OCI-M2 (cell line): ENCODE results near the gene C6orf132.

ENCODE experiments used
- DNase-seq: peaks from one replicate; lab custom pipeline; 2025; ENCODE audit not compliant: unreplicated experiment; lab: John Stamatoyannopoulos, UW

The C6orf132 gene

GRCh38 chr6:42135722-42136121, 6.7 kb downstream of the C6orf132 start:
- DNase-seq: no peak

GRCh38 chr6:42135161-42135560, 7.3 kb downstream of the C6orf132 start:
- no peak for DNase-seq

- no peak for DNase-seq
These were observed 8.5 kb downstream of the C6orf132 start for GRCh38 chr6:42133926-42134325.

- DNase-seq: no peak
These were observed 10.9 kb downstream of the C6orf132 start for GRCh38 chr6:42131531-42131930.

GRCh38 chr6:42129360-42129676, 13.1 kb downstream of the C6orf132 start:
- DNase-seq: no peak

GRCh38 chr6:42128460-42129359, 13.7 kb downstream of the C6orf132 start:
- DNase-seq: no peak

GRCh38 chr6:42125663-42126062, 16.8 kb downstream of the C6orf132 start:
- DNase-seq: no peak

- DNase-seq: no peak
These were observed 17.2 kb downstream of the C6orf132 start for GRCh38 chr6:42125231-42125630.

GRCh38 chr6:42124223-42124836, 18.1 kb downstream of the C6orf132 start:
- no peak for DNase-seq

GRCh38 chr6:42123379-42124103, 18.9 kb downstream of the C6orf132 start:
- no peak for DNase-seq

GRCh38 chr6:42120895-42121865, 21.2 kb downstream of the C6orf132 start:
- no peak for DNase-seq

- DNase-seq: no peak
These were observed 24.0 kb downstream of the C6orf132 start for GRCh38 chr6:42118162-42119001.

- DNase-seq: no peak
These were observed 24.6 kb downstream of the C6orf132 start for GRCh38 chr6:42117843-42118161.

GRCh38 chr6:42113936-42114636, 28.3 kb downstream of the C6orf132 start:
- DNase-seq: no peak

- no peak for DNase-seq
These were observed 30.1 kb downstream of the C6orf132 start for GRCh38 chr6:42112351-42112750.

- no peak for DNase-seq
These were observed 31.7 kb downstream of the C6orf132 start for GRCh38 chr6:42110683-42111082.

GRCh38 chr6:42108071-42108470, 34.3 kb downstream of the C6orf132 start:
- DNase-seq: no peak

- no peak for DNase-seq
These were observed 36.1 kb downstream of the C6orf132 start for GRCh38 chr6:42106112-42107023.
